ENCODE results near the gene NTM.

The NTM gene

GRCh38 chr11:131510662-131511061 lies 140.2 kb downstream of the NTM start:
- no peak for DNase-seq

- peak; percentile 12 for DNase-seq
Observed at GRCh38 chr11:131511794-131512193, 141.4 kb downstream of the NTM start.

- no peak for DNase-seq
Observed at GRCh38 chr11:131512228-131512627, 141.8 kb downstream of the NTM start.

GRCh38 chr11:131514062-131514461 lies 143.6 kb downstream of the NTM start:
- DNase-seq = no peak

- peak; percentile 47 for DNase-seq
Observed at GRCh38 chr11:131518305-131518838, 148.0 kb downstream of the NTM start.

GRCh38 chr11:131522851-131523250 lies 152.4 kb downstream of the NTM start:
- DNase-seq = peak; percentile 14

- DNase-seq = no peak
Observed at GRCh38 chr11:131530407-131530806, 160.0 kb downstream of the NTM start.

- DNase-seq = peak; percentile 45
Observed at GRCh38 chr11:131533149-131533548, 162.7 kb downstream of the NTM start.

GRCh38 chr11:131533998-131534397 lies 163.6 kb downstream of the NTM start:
- no peak for DNase-seq

GRCh38 chr11:131534611-131535010 lies 164.2 kb downstream of the NTM start:
- no peak for DNase-seq

- DNase-seq = no peak
Observed at GRCh38 chr11:131536159-131536558, 165.7 kb downstream of the NTM start.

- no peak for DNase-seq
Observed at GRCh38 chr11:131537196-131537595, 166.8 kb downstream of the NTM start.

- DNase-seq = no peak
Observed at GRCh38 chr11:131537748-131538147, 167.3 kb downstream of the NTM start.

- DNase-seq = no peak
Observed at GRCh38 chr11:131538322-131538721, 167.9 kb downstream of the NTM start.

- DNase-seq = peak; percentile 8
Observed at GRCh38 chr11:131540676-131541075, 170.3 kb downstream of the NTM start.

GRCh38 chr11:131543389-131544025 lies 173.1 kb downstream of the NTM start:
- no peak for DNase-seq

GRCh38 chr11:131544591-131544990 lies 174.2 kb downstream of the NTM start:
- DNase-seq = no peak

- no peak for DNase-seq
Observed at GRCh38 chr11:131546218-131546895, 175.9 kb downstream of the NTM start.

GRCh38 chr11:131549099-131549498 lies 178.7 kb downstream of the NTM start:
- DNase-seq = no peak

- DNase-seq = no peak
Observed at GRCh38 chr11:131549770-131550169, 179.4 kb downstream of the NTM start.

GRCh38 chr11:131560287-131560686 lies 189.9 kb downstream of the NTM start:
- no peak for DNase-seq

GRCh38 chr11:131561501-131561900 lies 191.1 kb downstream of the NTM start:
- peak; percentile 15 for DNase-seq

GRCh38 chr11:131561972-131562371 lies 191.6 kb downstream of the NTM start:
- DNase-seq = no peak

- DNase-seq = no peak
Observed at GRCh38 chr11:131568318-131568717, 197.9 kb downstream of the NTM start.

- DNase-seq = no peak
Observed at GRCh38 chr11:131571571-131571970, 201.2 kb downstream of the NTM start.

Data from fibroblast of skin of right quadriceps (primary cell).